Measurements from ENCODE around the gene RADIL.

DNA sequence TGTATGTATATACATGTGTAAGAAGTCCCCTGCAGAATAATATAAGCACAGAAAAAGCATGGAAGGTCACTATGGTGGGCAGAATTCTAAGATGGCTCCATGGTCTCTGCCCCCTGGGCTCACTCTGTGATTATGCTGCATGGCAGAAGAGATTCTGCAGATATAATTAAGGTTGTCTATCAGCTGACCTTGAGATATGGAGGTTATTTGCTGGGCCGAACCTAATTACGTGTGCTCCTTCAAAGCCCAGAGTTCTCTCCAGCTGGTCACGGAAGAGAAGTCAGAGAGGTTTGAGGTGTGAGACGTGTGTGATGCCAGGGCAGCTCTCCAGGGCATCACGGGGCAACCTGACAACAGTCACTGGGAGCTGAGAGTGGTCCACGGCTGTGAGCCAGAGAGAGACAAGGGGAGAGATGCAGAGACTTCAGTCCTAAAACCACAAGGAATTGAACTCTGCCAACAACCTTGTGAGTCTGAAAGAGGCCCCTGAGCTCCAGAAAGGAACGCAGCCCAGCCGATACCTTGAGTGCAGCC, 33.2 kb downstream of the RADIL start:
- TF ChIP-seq FOXM1 (IDR thresholded peaks at IDR 0.05; ENCODE audit: borderline replicate concordance) (no peak), NFRKB (IDR thresholded peaks at IDR 0.05) (no peak)

Data from HEK293T (cell line).